HG03378 (cell line): ENCODE measurements around the gene CNTN2.

Experiments
- ATAC-seq: cut with Tn5 transposase; IDR thresholded peaks from one replicate; pipeline ENCODE4 v1.9.1; 2021; ENCODE audit warnings: mild to moderate bottlenecking, moderate library complexity; ENCODE audit not compliant: unreplicated experiment

CNTN2 gene

DNA sequence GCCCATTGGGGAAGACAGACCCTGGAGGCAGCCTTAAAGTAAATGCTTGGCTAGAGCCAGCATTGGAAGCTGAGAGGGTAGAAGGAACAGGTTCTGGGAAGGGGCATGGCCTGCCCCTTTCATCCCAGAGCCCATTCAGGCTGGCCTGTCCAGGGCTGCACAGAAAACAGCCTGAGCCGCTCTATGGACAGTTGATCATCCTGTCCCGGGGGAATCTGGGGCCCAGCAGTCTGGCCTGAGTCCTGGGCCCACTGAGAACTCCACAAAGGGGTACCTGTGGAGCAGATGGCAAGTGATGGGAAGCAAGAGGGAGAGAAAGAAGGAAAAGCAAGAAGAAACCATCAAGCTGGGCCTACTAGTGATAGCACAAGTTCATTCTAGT lies 28.0 kb downstream of the CNTN2 start:
- ATAC-seq = no peak

DNA sequence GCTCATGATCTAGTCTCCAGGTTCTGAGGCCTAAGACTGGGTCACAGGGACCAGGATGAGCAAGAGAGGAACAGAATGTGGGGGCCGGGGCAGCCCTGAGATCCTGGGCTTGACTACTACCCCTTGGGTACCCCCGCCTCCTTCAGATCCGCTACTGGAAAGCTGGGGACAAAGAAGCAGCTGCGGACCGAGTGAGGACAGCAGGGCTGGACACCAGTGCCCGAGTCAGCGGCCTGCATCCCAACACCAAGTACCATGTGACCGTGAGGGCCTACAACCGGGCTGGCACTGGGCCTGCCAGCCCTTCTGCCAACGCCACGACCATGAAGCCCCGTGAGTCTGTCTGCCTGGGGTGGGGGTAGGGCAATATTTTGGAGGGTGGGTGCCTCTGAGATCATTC lies 28.8 kb downstream of the CNTN2 start:
- ATAC-seq = no peak

DNA sequence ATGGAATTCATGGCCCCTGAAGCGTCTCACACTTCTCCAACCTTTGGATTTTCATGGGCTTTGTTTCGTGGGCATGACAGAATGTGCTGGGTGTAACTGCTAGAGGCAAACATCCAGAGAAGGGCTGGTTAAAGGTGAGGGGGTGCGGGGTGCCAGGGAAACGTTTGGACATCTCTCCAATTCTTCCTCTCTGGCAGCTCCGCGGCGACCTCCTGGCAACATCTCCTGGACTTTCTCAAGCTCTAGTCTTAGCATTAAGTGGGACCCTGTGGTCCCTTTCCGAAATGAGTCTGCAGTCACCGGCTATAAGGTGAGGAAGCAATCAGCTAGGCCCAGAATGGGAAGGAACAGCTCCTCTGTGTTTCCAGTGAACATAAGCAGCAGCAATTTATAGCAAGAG lies 29.3 kb downstream of the CNTN2 start:
- no peak for ATAC-seq

DNA sequence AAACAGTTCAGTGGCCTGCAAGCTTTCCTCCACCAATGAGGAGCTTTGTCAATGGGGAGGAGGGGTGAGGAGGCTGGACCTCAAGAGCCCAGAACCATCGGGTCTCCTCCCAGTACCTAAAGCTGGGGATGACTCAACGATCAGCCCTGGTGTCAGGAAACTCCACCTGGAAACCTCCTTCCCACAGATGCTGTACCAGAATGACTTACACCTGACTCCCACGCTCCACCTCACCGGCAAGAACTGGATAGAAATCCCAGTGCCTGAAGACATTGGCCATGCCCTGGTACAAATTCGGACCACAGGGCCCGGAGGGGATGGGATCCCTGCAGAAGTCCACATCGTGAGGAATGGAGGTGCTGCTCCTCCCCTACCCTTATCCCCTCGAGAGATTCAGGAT lies 29.9 kb downstream of the CNTN2 start:
- ATAC-seq = no peak

DNA sequence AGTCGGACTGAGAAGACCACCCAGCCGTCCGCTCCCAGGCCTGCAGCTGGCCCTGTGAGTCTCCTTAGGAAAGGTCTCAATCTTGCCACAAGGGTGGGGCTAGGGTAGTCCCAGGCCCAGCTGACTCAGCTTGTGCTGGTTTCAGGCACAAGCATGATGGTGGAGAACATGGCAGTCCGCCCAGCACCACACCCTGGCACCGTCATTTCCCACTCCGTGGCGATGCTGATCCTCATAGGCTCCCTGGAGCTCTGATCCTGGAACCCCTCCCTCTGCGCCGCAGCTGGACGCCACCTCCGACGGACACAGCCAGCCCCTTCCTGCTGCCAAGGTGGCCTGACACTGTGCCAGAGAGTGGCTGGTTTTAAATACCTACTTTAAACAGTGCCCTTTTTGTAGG lies 30.5 kb downstream of the CNTN2 start:
- ATAC-seq = no peak

DNA sequence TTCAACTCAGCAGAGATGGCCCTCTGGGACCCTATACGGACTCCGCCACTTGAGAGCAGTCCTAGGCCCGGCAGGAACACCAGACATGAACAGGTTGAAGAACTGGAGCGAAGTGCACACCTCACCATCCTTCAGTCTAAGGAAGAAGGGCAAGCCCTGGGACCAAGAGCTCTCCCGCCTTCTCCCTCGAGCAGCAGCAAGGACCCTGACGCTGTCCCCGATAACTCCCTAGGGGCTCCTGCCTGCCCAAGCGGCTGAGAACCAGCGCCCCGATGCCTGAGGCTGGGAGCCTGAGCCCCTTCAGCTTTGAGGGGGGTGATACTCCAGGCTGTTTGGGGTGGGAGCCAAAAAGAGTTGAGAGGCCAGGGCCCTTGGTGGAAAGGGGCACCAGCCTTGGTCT lies 31.1 kb downstream of the CNTN2 start:
- ATAC-seq = no peak

DNA sequence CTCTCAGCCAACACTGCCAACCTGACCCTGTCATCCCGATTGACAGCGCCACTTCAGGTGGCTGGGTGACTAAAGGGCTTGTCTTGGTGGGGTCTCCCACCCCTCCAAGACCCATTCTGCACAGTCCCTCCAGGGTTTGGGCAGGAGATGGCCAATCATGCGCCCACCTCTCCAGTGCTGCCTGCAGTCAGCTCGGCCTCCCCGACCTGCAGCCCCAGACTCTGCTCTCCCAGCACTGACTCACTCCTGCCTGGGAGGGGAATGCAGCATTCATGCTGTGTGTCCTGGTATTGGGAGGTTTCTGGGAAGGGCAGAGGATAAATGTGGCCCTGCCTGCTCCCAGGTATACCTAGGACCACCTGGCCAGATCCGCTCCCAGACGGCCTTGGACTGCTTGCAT lies 31.5 kb downstream of the CNTN2 start:
- ATAC-seq = no peak

DNA sequence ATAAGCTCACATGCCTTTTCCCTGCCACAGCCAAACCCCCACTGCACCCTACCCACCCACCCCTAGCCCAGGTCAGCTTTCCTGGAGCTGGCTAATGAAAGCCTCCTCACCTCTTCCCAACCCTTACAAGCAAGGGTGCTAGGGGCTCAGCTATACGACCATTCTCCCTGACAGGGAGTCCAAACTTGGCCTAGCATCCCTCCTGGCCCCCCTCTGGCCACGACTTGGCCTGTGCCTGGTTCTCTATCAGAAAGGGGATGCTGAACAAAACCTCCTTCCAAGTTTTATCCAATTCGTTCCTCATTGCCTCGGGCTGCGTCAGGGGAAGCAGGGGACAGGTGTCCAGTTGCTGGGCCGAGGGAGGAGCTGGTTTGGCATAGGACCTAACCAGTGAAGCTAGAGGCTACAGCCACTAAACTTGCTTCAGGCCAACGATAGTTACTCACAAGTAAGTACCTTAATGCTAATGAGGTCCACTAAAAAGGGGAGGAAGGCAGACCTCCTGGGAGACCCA lies 32.7 kb downstream of the CNTN2 start:
- no peak for ATAC-seq

DNA sequence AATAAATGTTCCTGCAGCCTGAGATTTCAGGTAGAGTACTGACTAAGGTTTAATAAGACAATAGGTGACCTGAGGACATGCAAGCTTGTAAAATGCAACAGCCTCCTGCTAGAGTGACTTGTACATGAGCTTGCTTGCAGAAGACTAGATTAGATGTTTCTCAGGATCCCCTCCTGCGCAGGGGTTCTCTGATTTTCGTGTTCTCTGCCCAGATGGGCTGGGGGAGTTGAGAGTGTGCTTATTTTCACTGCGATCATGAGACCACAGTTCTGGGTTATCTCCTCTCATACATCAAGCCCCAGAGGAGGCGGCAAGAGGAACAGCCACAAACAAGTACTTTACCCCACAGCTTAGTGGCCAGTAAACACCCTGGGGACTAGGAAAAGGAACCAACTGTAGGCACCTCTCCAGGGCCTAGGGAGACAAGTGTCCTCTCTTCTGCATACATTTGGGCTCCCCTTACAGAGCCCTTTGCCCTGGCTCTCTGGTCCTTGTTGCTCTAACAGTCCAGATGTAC lies 33.3 kb downstream of the CNTN2 start:
- ATAC-seq = no peak

DNA sequence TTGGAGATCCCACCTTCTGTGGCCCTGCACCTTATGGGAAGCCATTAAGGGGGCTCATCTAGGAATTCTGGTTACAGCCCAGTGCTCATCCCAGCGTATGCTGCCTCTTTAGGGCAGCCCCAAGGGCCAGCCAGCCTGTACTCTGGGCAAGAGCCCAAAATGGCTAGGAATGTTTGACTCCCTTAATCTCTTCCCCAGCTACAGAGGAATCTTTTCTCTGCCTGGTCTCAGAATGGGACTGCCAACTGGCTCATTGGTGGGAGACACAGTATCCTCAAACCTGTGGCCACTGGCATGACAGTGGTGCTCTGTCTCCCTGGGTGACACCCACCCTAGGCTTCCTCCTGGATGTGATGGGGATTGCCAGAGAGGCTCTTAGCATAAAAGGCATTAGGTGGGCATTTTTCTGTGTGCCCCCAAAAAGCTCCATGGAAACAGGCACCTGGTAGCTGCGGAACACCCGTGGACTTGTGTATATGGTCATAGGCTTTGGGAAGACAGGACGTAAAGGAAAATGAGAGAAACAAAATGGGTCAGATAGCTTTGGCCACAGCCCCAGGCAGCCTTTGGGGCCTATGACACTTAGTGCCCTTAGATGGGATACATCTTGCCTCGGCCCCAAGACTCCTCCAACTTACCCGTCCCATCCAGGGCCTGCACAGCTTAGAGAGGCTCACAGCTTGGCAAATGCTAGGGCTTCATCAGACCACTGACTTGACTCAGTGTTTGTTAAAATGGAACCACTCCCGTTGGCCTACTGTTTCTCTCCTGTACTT lies 34.3 kb downstream of the CNTN2 start:
- no peak for ATAC-seq

DNA sequence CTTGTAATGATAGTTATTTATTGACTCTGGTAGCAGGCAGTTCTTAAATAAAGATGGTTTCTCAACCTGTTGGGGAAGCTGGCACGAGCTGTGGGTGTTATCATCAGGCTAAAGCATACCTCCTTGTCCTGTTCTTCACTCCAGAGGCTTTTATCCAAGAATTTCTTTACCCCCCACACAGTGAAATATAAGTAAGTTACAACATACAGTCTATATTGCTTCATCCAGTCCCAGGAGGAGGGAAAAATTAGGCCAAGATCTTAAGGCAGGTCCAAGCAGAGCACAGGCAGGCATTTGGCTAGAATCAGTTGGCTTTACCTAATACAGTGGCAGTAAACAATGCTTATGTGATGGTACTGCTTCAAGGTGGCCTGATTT lies 34.9 kb downstream of the CNTN2 start:
- ATAC-seq = no peak

DNA sequence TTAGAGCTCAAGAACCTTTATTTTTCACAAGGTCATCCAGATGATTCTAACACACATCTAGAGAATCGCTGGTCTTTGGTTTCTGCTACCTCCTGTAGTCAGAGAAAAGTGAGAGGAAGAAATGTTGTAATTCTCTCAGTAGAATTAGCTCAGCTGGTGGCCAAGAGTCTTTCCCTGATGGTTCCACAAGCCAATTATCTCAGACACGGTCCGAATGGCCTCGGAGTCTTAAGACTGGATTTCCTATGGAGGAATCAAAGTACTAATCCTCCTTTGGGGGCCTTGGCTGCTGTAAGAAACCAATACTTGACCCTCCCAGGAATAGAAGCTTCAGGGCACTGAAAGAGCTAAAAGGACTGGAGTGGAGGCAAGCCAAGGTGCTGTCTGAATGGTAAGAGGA lies 39.4 kb downstream of the CNTN2 start:
- ATAC-seq = no peak

DNA sequence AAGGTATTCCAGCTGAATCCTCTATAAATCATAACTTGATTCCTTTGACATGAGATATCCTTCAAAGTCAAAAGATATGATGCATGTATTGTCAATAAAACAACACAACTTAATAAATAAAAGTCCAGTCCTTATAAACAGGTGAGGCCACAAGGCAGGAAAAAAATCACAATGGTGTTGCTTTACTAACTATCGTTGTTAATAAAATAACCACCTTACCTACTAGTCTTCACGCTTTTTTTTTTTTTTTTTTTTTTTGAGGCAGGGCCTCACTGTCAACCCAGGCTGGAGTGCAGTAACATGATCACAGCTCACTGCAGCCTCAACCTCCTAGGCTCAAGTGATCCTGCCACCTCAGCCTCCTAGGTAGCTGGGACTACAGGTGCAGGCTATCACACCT lies 41.3 kb downstream of the CNTN2 start, which contains the start of gene TMEM81:
TMEM81 (minus strand) TSS at position 101 of the 400 bp plus-strand sequence. CDS start 140 bp downstream, outside the sequence.
- ATAC-seq = no peak

DNA sequence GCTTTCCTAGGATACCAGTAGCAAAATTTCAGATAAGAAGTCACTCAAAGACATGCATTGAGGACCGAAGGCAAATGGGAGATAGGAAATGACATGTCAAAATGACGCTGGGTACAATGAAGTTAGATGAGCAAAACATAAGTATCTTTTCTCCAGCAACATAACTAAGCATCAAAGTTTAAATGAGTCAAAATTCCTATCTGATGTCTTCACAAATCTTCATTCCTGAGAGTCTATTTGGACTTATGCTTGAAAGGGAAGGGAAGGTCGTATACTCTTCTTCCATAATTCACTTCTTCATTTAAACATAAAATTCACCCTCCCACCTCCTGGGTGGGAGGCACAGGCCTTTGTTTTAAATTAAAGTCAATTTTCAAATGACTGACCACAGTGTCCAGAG lies 45.3 kb downstream of the CNTN2 start:
- ATAC-seq = no peak

DNA sequence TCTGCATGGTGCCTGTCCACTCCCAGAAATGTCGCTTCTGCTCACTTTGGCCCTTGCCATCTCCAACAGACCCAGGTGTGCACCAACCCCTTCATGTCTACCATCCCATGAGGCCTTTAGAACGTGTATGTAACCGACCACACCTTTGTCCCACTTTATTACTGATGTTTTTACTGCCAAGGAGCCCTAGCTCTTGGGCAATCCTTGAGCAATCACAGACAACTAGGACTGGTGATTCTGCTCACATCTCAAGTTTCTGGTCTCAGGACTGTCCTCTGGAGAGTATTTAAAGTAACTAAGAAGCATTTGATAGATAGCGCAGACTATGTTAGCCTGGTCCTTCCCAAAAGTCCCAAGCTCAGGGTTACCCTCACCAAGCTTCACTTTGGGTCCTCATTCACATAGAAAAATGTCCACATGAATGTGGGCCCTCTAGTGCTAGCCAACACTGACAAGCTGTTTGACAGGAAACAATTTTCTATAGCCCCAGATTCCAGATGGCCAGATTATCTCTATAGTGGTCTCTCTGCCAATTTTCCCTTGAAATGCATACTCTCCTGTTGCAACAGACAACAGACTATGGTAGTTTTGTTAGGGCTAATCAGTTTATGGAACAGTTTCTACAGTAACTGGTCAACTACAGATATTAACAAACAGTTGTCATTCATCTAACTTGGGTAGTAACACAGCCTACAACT lies 48.2 kb downstream of the CNTN2 start:
- no peak for ATAC-seq

DNA sequence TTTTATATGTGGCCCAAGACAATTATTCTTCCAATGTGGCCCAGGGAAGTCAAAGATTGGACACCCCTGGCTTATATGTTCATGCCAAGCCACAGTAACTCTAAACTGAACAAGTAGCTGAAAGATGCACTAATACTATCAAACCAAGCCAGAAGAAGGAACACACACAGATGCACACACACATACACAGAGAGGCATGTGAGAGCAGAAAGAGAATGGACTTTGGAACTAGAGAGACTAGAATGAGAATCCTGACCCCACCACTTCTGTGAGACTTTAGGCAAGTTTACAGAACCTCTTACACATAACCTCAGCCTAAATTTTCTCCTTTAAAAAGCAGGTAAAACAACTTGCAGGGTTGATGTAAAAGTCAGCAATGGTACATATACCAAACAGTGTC lies 52.4 kb downstream of the CNTN2 start:
- no peak for ATAC-seq

DNA sequence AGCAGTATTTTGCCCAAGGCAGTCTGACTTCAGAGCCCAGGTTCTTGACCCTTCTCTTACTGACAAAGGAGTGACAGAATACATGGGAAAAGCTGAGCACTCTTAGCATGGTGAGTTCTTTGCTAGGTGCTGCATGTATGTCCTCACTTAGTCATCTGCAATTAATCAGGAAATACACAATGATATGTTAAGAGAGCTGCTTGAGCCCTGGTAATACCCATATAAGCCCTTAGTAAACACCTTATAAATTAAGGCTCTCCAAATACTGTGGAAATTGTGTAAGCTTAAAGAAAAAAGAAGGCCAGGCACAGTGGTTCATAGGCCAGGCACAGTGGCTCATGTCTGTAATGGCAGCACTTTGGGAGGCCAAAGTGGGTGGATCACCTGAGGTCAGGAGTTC lies 55.2 kb downstream of the CNTN2 start:
- no peak for ATAC-seq

DNA sequence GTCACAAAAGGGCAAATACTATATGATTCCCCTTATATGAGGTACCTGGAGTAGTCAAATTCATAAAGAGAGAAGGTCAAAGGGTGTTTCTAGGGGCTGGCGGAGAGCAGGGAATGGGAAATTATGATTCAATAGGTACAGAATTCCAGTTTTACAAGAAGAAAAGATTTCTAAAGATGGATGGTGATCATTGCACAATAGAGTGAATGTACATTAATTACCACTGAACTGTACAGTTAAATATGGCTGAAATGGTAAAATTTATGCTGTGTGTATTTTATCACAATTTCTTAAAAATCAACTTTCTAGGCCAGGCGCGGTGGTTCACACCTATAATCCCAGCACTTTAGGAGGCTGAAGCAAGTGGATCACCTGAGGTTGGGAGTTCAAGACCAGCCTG lies 59.4 kb downstream of the CNTN2 start:
- ATAC-seq = no peak

DNA sequence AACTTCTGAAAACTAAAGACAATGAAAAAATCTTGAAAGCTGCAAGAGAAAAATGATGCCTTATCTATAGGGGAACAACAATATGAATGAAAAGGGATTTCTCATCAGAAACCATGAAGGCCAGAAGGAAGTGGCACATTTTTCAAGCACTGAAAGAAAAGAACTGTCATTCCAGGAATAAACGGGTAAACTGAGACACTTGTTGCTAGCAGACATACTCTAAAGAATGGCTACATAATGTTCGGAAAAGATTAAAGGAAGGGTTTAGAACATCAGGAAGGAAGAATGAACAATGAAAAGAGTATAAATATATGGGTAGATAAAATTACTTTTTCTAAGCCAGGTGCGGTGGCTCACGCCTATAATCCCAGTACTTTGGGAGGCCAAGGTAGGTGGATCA lies 64.3 kb downstream of the CNTN2 start:
- no peak for ATAC-seq

DNA sequence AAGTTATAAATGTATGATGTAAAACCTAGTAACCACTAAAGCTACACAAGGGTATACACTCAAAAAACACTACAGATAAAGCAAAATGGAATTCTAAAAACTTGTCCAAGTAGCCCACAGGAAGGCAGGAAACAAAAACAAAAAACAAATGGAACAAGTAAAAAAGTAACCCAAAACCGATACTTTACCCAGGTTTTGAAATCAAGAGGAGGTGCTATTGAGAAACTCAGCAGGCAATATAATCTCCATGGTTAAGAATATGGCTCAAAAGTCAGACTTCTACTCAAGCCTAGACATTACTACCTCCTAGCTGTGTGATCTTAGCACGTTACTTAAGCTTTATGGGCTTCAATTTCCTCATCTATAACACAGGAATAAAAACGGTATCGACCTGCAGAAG lies 65.5 kb downstream of the CNTN2 start:
- no peak for ATAC-seq

DNA sequence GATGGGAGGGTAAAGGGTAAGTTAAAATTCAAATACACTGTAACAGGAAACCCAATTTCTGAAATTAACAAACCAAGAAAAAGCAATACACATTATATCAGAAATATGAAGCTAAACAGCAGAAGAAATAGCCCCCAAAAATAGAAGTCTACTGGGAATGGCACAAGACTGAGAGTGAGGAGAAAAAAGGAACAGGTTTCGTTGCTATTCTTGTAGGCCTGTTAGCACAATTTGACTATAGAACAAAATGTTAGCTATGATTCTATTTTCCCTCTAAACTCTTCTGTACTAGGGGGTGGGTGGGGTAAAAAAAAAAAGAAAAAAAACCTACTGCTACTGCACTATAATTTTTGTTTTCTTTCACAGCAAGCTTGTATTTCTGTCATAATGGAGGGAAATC lies 66.3 kb downstream of the CNTN2 start:
- no peak for ATAC-seq

DNA sequence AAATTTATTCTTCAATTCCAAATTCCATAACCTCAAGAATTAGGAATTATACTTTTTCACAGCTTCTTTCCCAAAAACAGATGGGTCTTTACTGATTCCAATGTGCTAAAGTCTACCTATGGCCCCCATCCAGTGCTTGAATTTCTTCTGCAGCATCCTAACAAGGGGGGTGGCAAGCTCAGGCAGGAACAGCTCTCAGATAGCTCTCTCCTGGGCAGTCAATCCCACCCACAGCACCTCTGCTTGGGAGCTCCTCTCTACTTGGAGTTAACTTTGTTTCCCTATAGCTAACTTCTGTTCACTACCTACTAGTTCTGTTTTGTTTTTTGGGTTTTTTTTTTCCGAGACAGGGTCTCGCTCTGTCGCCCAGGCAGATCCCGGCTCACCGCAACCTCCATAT lies 66.7 kb downstream of the CNTN2 start:
- ATAC-seq = no peak
